GM19193 (cell line): ENCODE results near the gene MAOA.

Experiments used
- POLR2A ChIP-seq: IDR thresholded peaks from 4 replicates; pipeline ENCODE4 v1.6.1; 2011; ENCODE audit not compliant: insufficient read depth, insufficient read length; ENCODE audit errors: extremely low read depth

Gene MAOA

DNA sequence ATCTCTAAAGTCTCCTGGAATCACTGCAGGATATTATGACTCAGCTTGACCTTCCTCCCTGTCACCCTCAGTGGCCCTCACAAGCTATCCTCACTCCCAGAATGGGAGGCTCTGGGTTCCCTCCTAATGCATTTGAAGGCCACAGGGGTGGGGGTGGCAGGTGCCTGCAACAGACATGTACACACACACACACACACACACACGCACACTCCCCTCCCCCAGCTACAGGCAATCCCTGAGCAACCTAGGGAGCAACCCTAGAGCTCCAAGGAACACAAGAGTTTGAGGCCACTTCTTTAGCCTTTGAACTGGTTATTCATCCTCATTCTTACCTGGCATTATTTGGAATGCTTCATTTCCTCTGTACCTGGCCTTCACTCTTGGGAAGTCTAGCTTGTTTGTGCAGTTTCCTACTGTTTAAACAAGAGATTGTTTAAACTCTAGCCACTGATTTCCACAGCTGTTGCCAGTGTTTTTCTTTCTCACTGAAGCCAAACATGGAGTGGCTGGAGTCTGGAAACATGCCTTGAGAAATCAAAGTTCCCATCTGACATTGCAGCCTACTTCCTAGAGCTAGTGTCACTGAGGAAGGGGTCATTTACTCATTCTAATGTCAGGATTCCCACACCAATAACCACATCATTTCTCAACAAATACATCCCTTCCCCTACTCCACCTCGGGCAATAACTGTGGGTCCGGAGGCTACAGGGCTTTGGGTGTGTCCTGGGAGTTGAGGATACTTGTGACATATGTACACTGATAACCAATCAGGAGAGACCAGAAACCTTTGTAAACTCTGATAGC is 37.7 kb downstream of the MAOA start:
- no peak for TF ChIP-seq POLR2A

DNA sequence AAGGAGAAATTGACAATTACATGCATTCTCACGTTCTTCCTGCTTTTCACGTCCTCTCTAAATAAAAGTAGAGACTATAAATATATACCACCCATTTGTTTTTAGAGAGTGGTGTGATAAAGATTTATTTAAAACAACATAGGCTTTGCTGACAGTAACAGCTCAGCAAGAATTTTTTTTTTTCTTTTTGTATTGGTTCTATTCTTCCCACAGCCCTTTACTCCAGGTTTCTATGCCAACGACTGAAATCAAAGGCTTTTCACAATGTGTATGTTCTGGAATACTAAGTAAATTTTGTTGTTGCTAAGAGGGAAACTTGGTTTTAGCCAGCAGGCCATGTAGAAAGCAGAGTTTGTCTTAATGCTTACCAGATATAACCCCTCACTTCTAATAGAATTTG is 43.4 kb downstream of the MAOA start:
- no peak for TF ChIP-seq POLR2A

GRCh38 chrX:43702079-43702524 is 46.0 kb downstream of the MAOA start:
- TF ChIP-seq POLR2A, result no peak

DNA sequence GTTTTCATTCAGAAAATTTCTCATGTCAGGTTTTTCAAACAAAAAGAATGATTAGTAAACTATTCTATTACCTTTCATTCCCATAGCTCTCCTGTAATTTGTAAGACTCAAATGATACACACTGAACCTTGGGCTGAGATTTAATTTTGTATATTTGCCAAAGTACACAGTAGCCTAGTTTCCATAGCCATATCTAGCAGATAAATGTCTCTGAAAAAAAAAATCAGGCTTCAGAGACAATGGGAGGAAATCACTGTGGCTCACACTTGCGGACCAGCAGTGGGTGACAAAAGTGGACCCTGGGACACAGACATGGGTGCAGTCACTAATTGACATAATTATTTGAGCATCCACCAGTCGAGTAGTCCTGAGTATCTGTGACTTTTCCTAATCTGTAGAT is 46.6 kb downstream of the MAOA start:
- TF ChIP-seq POLR2A, result no peak

- TF ChIP-seq POLR2A, result no peak
Measured at GRCh38 chrX:43703211-43703791, 47.2 kb downstream of the MAOA start.

GRCh38 chrX:43706786-43707370 is 50.8 kb downstream of the MAOA start:
- TF ChIP-seq POLR2A, result no peak

DNA sequence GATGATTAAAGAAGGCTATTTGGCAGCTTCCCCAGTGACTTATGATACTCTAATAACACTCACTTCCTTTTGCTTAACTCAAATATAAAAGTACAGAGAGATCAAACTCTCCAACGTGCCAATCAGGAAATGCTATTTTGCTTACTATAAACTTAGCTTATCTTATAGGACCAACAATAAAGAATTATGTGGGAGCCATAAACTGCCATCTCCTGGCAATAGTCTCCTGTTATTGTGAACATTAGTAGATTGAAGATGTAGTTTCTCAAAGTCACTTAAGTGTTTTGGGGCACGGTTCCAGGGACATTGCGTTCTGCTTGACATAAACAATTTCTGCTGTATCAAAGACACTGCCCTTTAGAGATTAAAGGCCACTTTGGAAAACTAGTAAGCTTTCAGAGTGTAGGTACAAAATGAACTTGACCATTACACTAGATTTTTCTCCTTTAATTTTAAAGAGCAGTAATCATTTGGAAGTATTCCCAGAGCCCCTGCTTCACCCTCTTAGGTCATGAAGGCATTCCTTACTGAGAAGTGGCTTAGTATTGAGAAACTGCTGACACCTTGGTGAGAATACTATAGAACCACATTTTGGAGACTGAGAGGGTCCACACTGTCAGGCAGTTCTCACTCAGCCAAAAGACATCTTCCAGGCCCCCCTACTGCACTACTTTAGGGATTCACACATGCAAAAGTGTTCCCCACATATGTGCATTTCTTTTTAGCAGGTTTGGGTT is 51.9 kb downstream of the MAOA start:
- no peak for TF ChIP-seq POLR2A

DNA sequence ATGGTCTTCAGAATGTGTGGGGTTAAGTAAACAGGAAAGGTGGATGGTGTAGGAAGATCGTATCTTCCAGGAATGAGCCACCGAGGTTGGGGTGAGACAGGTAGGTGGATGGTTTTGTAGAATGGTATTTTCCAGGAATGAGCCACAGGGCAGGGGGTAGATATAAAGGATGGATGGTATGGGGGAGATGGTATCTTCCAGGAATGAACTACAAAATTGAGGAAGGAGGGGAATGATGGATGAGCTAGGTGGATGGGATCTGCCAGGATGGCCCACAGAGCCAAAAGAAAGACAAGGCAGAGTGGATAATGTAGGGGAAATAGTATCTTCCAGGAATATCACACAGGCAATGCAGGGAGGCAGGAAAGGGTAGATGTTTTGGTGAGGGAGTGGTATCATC is 60.0 kb downstream of the MAOA start:
- TF ChIP-seq POLR2A, result no peak

DNA sequence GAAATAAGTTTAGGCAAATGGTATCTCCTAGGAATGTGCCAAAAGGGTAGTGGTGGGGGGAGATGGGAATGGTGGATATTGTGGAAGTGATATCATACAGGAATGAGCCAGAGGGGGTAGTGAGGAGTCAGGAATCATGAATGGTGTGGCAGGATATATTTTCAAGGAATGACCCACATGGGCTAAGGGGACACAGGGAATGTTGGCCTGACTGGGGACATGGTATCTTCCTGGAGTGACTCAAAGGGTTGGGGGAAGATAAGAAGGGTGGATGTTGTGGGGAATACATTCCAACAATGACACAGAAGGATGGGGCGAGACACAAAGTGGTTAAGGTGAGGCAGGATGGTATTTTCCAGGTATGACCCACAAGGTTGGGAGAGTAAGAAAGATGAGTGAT is 60.6 kb downstream of the MAOA start:
- TF ChIP-seq POLR2A, result no peak

- TF ChIP-seq POLR2A, result no peak
Measured at GRCh38 chrX:43717161-43717560, 61.1 kb downstream of the MAOA start.

DNA sequence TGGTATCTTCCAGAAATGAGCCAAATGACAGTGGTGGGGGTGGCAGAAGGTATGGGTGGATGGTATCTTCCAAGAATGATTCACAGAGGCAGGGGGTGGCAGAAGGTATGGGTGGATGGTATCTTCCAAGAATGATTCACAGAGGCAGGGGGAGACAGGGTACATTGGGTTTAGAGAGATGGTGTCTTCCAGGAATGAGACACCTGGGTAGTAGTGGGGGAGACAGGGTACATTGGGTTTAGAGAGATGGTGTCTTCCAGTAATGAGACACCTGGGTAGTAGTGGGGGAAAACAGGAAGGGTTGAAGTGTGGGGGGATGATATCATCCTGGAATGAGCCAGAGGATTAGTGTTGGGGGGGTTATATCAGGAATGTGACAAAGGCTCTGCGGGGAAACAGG is 62.0 kb downstream of the MAOA start:
- no peak for TF ChIP-seq POLR2A

GRCh38 chrX:43718546-43718945 is 62.4 kb downstream of the MAOA start:
- TF ChIP-seq POLR2A, result no peak

DNA sequence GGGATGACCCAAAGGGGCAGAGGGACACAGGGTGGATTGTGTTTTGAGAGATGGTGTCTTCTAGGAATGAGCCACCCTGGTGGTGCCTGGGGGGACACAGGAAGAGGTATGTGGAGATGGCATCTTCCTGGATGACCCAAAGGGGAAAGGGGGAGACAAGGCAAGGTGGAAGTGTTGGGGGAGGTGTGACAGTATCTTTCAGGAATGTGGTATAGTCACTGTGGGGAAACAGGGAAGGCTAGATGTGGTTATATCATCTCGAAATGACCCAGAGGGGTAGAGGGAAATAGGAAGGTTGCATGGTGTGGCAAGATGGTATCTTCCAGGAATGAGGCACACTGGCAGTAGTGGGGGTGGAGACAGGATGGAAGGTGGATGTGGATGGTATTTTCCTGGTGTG is 62.9 kb downstream of the MAOA start:
- no peak for TF ChIP-seq POLR2A

- no peak for TF ChIP-seq POLR2A
Measured at GRCh38 chrX:43720082-43720481, 64.0 kb downstream of the MAOA start.

DNA sequence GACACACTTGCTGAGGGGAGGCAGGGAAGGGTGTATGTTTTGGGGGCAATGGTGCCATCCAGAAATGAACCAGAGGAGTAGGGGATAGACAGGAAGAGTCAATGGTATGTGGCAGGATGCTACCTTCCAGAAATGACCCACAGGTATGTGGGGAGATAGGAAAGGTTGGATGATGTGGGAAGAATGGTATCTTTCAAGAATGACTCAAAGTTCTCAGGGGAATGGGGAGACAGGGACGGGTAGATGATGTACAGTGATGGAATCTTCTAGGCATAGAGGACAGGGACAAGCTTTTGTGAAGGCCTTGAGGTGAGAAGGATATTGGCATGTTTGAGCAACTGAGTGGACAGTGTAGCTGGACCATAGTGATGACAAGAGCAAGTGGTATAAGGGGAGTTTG is 64.9 kb downstream of the MAOA start:
- TF ChIP-seq POLR2A, result no peak
